NCI-H446 (cell line): ENCODE data around the gene EPB41L4A.
A peak's percentile ranks its signal among the peaks of the same experiment; 100 is the strongest.
"Not testable (repeated sequence)": the region's sequence is repeated elsewhere in the genome, so short reads cannot be mapped to it uniquely, and the experiment has no call there.

Experiments
- DNase-seq, 2 experiments: peaks; one replicate each; lab custom pipeline; 2025; lab: John Stamatoyannopoulos, UW

Gene EPB41L4A, protein sequence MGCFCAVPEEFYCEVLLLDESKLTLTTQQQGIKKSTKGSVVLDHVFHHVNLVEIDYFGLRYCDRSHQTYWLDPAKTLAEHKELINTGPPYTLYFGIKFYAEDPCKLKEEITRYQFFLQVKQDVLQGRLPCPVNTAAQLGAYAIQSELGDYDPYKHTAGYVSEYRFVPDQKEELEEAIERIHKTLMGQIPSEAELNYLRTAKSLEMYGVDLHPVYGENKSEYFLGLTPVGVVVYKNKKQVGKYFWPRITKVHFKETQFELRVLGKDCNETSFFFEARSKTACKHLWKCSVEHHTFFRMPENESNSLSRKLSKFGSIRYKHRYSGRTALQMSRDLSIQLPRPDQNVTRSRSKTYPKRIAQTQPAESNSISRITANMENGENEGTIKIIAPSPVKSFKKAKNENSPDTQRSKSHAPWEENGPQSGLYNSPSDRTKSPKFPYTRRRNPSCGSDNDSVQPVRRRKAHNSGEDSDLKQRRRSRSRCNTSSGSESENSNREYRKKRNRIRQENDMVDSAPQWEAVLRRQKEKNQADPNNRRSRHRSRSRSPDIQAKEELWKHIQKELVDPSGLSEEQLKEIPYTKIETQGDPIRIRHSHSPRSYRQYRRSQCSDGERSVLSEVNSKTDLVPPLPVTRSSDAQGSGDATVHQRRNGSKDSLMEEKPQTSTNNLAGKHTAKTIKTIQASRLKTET

GRCh38 chr5:112419164-112419985, at the start of gene EPB41L4A:
Gene EPB41L4A, minus strand, starts transcription at chr5:112419277. Its CDS starts 238 bp downstream, at chr5:112419039.
- DNase-seq: peak in 1 of 2 experiments; percentile 21

DNA sequence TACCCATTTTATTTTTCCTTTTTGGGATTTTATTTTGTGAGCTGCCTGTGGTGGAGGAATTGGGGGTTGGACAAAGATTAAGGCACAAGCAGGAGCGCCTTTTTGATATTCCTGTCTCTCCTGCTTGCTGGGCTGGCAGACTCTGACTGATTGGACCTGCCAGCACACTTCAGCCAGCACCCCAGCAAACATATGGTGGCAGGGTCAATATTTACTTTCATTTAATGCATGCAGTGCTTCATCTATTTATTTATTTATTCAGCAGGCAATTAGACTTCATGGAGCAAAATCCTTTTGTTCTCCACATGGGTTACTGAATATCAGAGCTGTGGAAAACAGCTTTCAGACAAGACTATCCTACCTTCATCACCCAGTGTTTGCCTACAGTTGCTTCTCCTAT, 48.4 kb upstream of the EPB41L4A start:
- DNase-seq: no peak

DNA sequence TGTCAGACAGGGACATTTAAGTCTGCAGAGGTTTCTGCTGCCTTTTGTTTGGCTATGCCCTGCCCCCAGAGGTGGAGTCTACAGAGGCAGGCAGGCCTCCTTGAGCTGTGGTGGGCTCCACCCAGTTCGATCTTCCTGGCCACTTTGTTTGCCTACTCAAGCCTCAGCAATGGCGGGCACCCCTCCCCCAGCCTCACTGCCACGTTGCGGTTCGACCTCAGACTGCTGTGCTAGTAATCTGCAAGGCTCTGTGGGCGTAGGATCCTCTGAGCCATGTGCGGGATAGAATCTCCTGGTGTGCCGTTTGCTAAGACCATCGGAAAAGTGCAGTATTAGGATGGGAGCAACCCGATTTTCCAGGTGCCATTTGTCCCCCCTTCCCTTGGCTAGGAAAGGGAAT, 47.2 kb upstream of the EPB41L4A start:
- not testable (repeated sequence) for DNase-seq

- not testable (repeated sequence) for DNase-seq
Measured at GRCh38 chr5:112447187-112447760, 28.2 kb upstream of the EPB41L4A start.

DNA sequence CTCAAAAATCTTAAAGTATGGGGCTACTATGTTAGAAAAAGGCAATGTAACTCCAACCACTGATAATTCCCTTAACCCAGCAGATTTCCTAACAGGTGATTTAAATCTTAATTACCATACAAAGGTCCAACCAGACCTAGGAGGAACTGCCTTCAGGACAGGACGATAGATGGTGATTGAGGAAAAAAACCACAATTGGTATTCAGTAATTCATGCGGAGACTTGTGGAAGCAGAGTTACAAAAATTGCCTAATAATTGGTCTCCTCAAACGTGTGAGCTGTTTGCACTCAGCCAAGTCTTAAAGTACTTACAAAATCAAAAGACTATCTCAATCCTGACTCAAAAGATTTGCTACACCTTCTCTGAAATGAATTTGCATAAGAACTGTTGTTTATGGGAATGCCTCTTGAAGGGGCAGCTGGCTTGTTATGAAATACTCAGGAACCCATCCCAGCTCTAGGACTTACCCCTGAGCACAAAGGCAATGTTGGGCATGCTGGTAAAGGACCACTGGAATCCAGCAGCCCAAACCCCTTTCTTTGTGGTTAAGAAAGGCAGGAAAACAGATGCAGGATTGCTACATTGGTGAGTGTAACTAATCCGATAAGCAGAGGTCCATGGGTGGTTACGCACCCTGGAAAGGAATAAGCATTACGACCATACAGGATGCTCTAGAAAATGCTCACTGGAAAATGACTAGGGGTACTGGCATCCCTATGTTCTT, 26.7 kb upstream of the EPB41L4A start:
- DNase-seq: no peak

- not testable (repeated sequence) for DNase-seq
Measured at GRCh38 chr5:112443932-112444331, 24.9 kb upstream of the EPB41L4A start.

- DNase-seq: no peak
Measured at GRCh38 chr5:112440031-112440430, 21.0 kb upstream of the EPB41L4A start.

- no peak for DNase-seq
Measured at GRCh38 chr5:112436144-112436543, 17.1 kb upstream of the EPB41L4A start.

DNA sequence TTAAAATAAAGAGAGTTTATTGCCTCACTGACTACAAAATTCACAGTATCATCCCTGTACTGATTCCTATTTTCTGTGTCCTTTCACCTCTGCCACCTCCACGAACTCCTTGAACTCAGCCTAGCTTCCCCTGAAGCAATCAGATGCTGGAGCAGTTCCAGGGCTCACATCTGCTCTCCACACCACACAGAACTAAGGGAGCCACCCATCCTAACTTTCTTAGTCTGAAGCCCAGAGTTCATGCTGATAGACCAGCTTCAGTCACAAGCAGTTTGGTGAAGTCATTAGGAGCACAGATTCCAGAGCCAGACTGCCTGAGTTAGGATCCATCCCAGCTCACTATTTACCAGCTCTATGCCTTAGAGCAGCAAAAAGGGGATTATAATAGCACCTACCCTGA, 15.6 kb upstream of the EPB41L4A start:
- no peak for DNase-seq

- not testable (repeated sequence) for DNase-seq
Measured at GRCh38 chr5:112426202-112426601, 7.1 kb upstream of the EPB41L4A start.

DNA sequence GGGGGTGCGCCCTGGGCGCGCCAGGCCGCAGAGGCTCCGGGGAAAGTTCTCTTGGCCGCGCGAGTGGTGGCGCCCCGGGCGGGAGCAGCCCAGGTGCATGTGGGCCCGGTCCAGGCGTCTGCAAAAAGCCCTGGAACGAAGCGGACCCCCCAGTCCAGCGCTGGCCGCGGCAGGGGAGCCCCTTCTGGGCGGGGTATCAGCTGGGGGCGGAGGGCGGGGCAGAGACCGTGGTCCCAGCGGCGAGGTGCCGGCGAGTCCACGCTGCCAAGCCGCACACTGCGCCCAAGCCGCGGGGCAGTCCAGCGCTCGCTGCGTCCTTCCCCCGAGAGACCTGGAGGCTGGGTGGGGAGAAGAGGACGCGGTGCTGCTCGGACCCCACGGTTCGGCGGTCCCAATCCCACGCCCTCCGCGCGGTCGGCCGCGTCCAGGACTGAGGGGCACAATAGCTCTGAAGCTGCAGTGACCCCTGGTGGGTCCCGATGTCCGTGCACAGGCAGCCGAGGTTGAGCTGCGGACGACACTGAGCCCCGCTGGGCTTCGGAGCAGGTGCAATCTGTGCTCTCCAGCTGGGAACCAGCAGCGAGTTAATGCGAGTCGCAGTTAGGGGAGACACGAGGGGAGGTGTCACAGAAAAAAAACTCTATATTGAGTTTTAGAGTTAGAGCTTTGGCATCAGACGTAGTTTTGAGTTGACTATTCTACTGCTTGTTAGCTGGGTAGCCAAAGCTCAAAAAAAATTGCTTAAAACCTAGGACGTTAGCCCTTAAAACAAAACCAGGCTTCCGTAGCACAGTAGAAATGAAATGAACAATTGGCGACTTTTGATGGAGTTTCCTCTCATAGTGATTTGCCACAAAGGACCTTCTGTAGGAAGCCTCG, 1.1 kb upstream of the EPB41L4A start:
- DNase-seq: peak in 1 of 2 experiments; percentile 73

DNA sequence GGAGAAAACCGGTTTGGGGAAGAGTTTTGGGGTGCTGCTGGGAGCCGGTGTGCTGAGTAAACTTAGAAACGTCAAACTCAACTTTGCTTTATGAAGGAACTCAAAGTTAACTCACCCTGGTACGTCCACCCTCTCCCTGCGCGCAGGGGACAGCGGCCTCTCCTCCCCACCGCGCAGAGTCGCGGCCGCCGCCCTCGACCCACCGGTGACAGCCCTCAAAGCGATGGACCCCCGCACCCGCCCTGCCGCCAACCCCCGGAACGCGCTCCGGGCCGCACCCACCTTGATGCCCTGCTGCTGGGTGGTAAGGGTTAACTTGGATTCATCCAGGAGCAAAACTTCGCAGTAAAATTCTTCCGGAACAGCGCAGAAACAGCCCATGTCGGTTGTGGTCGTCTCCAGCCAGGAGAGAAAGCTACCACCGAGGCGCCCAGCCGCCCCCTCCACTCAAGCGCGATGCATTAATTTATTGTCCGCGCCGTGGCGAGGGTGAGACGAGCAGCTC, 366 bp downstream of the EPB41L4A start:
- DNase-seq: peak in 1 of 2 experiments; percentile 13

DNA sequence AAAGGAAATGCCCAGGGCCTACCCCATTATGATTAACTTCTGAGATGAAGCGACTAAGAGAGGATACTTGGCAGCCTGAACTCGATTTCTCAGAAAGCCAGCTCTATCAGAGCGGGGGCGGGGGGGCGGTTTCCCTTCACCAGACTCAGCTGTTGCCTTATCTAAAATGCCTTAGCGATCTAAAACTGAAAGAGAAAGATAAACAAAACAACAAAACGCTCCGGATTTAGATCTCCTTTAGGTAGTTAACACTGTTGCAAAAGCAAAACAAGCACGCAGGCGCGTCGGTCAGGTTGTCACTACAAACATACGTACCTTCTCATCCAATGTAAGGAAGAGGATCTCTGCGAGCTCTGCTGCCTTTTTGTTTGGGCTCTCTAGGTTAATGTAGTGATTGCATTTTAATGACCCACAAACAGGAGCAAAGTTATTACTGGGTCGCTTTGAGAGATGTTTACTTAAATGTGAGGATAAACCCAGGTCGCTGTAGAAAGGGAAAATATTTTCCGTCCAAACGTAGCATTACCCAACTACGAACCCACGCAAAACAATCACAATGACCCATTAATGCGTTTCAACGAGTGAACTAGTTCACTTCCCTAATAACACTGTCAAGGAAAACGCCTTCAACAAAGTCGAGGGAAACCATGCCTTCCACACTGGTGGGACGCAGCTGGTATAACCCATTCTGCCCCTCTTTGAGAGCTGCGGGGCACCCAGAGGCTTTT, 982 bp downstream of the EPB41L4A start:
- no peak for DNase-seq

DNA sequence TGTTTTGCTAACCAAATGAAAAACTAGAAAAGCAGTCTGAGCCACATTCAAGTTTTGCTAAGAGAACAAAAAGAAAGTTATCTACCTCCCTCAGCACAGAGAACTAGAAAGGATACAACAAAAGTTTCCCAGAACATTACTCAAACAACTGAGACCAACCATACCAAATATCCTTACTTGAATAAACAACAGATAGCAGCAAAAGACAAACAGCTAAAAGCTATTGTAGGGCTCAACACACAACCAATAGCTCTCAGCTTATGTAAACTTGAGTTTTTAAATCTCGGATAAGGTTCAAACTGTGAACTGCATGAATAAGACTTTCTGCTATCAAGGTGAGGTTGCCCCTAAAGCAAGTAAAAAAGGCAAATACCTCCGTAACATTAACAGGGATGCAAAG, 3.5 kb downstream of the EPB41L4A start:
- DNase-seq: no peak

- DNase-seq: no peak
Measured at GRCh38 chr5:112413611-112414010, 5.5 kb downstream of the EPB41L4A start.

DNA sequence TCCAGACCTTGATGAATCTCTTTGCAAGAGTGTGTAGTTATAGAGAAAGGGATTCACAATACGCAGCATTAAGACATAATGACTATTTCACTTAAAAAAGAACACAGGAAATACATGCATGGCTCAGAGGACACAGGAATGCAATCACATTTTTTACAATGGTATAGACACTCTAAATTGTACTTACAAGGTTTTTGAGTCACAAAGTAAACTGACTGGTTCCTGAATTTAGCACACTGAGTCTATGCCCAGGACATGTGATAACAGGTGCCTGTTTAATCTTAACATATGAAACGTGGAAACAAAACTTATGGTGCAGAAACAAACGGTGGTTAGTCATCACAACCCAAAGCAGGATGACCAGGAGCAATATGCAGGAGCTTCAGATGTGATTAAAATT, 6.7 kb downstream of the EPB41L4A start:
- DNase-seq: no peak

GRCh38 chr5:112411903-112412302, 7.2 kb downstream of the EPB41L4A start:
- DNase-seq: no peak

DNA sequence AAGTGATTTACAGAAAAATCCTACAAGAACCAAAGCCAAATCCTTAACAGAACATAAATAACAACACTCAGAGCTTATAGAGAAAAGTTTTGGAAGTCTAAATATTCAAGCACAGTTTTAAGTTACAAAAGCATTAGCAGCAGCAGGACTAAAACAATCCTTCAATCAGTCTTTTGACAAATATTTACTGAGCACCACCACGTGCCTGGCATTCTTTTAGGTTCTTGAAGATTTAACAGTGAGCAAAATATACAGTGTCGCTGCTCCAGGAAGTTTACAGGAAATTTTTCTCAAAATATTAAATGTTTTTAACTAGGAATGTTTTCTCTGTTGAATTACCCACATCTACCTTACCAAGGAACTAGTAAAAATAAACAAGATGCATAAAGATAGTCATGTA, 11.4 kb downstream of the EPB41L4A start:
- no peak for DNase-seq

DNA sequence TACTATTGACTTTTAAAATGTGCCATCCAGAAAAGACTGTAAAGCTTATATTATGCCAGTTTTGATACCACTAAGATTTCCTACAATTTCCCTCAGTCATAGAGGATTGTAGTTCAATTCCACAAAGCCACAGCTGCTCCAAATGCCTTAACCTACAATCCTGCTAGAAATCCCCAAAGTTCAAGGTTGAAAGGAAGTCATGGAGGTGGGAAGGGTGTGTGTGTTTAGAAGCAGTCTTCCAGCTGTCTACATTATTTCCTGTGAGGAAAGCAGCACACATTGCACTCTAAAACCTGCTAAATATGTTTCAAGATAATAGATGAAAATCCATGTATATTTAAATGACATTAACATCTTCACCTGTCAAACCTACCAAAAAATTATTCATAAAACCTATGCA, 11.8 kb downstream of the EPB41L4A start:
- no peak for DNase-seq
